Esophagus squamous epithelium (tissue), 4 donors: ENCODE data around the gene RAB3GAP1.

ENCODE experiments used
- POLR2A ChIP-seq, 4 donors: fragments of 450-650 bp; IDR thresholded peaks; one replicate each; pipeline ENCODE4 v1.6.1; 2017; ENCODE audit warnings: antibody characterized with exemption in 4 of 4, mild to moderate bottlenecking in 4 of 4, moderate library complexity in 3 of 4
- TF ChIP-seq, protein P1 (sequence below), 6 experiments: fragments of 450-650 bp in 4 of 6; fragments of 200-600 bp in 2 of 6; sonication (generic) in 2 of 6; IDR thresholded peaks; one replicate each; pipeline ENCODE4 v1.5.1; 2016 to 2019; ENCODE audit warnings: antibody characterized with exemption in 6 of 6, mild to moderate bottlenecking in 4 of 6, moderate library complexity in 4 of 6

DNA sequence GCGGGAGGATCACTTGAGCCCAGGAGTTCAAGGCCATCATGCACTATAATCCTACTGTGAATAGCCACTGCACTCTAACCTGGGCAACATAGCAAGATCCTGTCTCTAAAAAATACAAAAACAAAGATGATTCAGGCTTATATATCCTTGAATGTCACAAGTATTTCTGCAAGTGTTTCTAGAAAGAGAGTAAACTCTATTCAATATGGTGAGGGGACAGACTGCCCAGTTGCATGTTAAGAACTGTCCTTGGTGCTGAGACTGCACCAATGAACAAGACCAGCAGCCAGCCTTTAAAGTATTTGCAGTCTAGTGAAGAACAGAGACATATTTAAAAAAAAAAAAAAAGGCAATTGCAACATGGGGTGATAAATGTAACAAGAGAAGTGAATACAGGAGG lies 21.3 kb upstream of the RAB3GAP1 start:
- TF ChIP-seq, protein P1, sequence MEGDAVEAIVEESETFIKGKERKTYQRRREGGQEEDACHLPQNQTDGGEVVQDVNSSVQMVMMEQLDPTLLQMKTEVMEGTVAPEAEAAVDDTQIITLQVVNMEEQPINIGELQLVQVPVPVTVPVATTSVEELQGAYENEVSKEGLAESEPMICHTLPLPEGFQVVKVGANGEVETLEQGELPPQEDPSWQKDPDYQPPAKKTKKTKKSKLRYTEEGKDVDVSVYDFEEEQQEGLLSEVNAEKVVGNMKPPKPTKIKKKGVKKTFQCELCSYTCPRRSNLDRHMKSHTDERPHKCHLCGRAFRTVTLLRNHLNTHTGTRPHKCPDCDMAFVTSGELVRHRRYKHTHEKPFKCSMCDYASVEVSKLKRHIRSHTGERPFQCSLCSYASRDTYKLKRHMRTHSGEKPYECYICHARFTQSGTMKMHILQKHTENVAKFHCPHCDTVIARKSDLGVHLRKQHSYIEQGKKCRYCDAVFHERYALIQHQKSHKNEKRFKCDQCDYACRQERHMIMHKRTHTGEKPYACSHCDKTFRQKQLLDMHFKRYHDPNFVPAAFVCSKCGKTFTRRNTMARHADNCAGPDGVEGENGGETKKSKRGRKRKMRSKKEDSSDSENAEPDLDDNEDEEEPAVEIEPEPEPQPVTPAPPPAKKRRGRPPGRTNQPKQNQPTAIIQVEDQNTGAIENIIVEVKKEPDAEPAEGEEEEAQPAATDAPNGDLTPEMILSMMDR (IDR thresholded peaks at IDR 0.05): no peak
- TF ChIP-seq POLR2A (IDR thresholded peaks at IDR 0.05): no peak
